ENCODE measurements around the gene PTBP3.

DNA sequence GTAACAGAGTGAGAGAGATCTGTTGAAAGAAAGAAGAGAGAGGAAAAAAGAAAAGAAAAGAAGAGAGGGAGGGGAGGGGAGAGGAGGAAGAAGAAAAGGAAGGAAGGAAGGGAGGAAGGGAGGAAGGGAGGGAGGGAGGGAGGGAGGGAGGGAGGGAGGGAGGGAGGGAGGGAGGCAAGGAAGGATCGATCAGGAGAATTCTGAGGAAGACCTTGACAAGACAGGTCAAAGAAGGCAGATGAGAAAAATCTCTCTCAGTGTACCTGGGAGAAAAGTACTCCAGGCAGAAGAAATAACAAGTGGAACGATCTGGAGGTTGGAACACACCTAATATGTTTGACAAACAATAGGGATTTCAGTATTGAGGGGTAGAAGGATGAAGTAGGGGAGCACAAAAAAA is 93.7 kb downstream of the PTBP3 start:
- TF ChIP-seq, protein P1, sequence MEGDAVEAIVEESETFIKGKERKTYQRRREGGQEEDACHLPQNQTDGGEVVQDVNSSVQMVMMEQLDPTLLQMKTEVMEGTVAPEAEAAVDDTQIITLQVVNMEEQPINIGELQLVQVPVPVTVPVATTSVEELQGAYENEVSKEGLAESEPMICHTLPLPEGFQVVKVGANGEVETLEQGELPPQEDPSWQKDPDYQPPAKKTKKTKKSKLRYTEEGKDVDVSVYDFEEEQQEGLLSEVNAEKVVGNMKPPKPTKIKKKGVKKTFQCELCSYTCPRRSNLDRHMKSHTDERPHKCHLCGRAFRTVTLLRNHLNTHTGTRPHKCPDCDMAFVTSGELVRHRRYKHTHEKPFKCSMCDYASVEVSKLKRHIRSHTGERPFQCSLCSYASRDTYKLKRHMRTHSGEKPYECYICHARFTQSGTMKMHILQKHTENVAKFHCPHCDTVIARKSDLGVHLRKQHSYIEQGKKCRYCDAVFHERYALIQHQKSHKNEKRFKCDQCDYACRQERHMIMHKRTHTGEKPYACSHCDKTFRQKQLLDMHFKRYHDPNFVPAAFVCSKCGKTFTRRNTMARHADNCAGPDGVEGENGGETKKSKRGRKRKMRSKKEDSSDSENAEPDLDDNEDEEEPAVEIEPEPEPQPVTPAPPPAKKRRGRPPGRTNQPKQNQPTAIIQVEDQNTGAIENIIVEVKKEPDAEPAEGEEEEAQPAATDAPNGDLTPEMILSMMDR (IDR thresholded peaks at IDR 0.05) = no peak
- TF ChIP-seq POLR2A (IDR thresholded peaks at IDR 0.05) (no peak), POLR2AphosphoS5 (IDR thresholded peaks at IDR 0.05; ENCODE audit: insufficient read depth in 1 of 2, low read depth in 1 of 2) (no peak)

All from vagina (tissue), 2 donors.